HG03442 (cell line): ENCODE measurements around the gene CFTR.
"Not testable (repeated sequence)": the region's sequence is repeated elsewhere in the genome, so short reads cannot be mapped to it uniquely, and the experiment has no call there.

Experiments
- ATAC-seq: cut with Tn5 transposase; IDR thresholded peaks from one replicate; pipeline ENCODE4 v1.9.1; 2021; ENCODE audit warnings: mild to moderate bottlenecking, moderate library complexity; ENCODE audit not compliant: unreplicated experiment

Gene CFTR

DNA sequence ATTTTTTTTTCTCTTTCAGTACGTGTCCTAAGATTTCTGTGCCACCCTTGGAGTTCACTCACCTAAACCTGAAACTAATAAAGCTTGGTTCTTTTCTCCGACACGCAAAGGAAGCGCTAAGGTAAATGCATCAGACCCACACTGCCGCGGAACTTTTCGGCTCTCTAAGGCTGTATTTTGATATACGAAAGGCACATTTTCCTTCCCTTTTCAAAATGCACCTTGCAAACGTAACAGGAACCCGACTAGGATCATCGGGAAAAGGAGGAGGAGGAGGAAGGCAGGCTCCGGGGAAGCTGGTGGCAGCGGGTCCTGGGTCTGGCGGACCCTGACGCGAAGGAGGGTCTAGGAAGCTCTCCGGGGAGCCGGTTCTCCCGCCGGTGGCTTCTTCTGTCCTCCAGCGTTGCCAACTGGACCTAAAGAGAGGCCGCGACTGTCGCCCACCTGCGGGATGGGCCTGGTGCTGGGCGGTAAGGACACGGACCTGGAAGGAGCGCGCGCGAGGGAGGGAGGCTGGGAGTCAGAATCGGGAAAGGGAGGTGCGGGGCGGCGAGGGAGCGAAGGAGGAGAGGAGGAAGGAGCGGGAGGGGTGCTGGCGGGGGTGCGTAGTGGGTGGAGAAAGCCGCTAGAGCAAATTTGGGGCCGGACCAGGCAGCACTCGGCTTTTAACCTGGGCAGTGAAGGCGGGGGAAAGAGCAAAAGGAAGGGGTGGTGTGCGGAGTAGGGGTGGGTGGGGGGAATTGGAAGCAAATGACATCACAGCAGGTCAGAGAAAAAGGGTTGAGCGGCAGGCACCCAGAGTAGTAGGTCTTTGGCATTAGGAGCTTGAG lies at the start of gene CFTR:
Gene CFTR, plus strand, starts transcription at position 801 of the 830 bp plus-strand sequence. CDS start 70 bp downstream, outside the sequence.
- ATAC-seq, result no peak

- ATAC-seq, result peak; percentile 99
Measured at GRCh38 chr7:117435475-117436043, 44.3 kb upstream of the CFTR start.

GRCh38 chr7:117444646-117445045 lies 35.2 kb upstream of the CFTR start:
- ATAC-seq, result no peak

GRCh38 chr7:117445206-117445605 lies 34.6 kb upstream of the CFTR start:
- ATAC-seq, result no peak

GRCh38 chr7:117446220-117446815 lies 33.5 kb upstream of the CFTR start:
- no peak for ATAC-seq

GRCh38 chr7:117448655-117449054 lies 31.2 kb upstream of the CFTR start:
- no peak for ATAC-seq

- no peak for ATAC-seq
Measured at GRCh38 chr7:117458977-117459583, 20.7 kb upstream of the CFTR start.

DNA sequence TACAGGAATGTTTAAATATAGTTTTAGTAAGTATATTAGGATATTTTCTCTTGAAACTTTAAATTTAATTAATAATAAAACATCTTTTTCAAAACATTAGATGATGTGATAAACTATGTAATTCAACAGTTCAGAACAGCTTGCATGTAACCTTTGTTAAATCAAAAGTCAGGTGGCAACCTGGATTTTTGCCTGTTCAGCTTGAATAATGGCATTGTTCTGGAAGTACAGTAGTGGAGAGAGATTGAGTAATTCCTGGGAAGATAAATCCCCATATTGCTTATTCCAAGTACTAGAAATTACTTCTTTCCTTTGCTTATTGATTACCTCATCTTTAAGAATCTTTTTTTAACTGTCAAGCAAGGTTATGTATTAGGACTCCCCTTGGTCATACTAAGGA lies 20.1 kb upstream of the CFTR start:
- no peak for ATAC-seq

GRCh38 chr7:117460815-117461214 lies 19.0 kb upstream of the CFTR start:
- not testable (repeated sequence) for ATAC-seq

- ATAC-seq, result no peak
Measured at GRCh38 chr7:117468174-117468573, 11.7 kb upstream of the CFTR start.

DNA sequence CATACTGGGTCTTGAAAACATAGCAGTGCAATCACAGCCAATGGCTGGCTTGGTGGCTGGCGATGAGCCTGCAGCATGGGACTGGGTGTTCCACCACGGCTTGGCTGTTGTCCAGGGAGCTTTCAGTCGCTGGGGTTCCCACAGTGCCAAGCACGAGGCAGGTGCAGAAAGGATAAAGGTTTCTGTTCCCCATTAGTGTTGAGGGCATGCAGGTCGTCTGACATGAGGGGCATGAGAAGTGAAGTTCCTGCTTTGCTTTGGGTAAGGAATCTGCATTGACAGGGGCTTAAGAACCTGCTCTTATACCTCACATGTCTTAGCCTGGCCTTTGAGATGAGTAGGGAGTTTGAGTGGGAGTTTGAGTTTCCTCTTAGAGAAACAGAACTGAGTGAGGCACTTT lies 9.0 kb upstream of the CFTR start:
- peak; percentile 73 for ATAC-seq

DNA sequence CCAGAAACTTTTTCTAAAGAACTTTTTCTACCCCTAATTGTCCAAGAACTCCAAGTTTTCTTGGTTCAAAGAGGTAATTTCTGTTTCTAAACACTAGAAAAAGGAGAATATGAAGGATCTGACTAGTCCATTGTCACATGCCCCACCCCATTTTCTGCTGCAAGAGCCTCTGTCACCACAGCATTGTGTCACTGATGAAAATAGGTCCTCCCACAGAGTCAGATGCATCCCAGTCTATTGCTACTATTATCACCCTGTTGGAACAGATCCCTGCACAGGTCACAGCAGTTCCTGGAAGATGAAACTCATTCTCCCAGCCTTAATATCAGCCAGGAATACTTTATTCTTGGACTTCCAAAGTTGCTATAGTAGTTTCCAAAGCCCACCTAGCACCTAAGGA lies 7.5 kb upstream of the CFTR start:
- ATAC-seq, result peak; percentile 52

DNA sequence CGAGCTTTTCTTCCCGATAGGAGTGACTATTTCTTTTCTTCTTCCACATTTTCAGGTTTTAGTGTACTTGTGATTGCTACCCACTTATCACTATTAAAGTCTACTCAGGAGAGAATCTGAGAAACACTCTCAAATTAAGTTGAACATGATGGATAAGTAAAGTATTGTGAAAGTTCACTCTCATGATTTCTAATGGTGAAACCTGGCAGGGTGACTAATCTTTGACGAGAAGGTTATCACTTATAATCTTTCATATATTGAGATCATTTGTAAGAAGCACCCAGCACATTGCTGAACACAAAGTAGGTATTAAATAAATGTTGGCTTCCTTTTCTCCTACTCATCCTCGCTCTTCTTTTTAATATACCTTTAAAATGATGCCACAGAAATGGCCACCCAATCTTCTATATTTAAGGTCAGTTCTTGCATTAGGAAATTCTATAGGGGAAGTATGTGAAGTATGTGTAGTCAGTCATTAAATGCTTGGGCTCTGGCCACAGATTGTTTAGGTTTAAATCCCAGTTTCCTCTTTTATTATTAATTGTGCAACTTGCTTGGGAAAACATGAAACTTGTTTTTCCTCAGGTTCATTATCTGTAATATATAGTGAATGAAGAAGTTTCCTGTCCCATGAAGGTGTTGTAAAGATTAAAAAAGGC lies 3.1 kb upstream of the CFTR start:
- no peak for ATAC-seq

GRCh38 chr7:117478836-117479224 lies 995 bp upstream of the CFTR start:
- no peak for ATAC-seq

DNA sequence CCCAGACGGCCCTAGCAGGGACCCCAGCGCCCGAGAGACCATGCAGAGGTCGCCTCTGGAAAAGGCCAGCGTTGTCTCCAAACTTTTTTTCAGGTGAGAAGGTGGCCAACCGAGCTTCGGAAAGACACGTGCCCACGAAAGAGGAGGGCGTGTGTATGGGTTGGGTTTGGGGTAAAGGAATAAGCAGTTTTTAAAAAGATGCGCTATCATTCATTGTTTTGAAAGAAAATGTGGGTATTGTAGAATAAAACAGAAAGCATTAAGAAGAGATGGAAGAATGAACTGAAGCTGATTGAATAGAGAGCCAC lies 184 bp downstream of the CFTR start:
- ATAC-seq, result no peak

DNA sequence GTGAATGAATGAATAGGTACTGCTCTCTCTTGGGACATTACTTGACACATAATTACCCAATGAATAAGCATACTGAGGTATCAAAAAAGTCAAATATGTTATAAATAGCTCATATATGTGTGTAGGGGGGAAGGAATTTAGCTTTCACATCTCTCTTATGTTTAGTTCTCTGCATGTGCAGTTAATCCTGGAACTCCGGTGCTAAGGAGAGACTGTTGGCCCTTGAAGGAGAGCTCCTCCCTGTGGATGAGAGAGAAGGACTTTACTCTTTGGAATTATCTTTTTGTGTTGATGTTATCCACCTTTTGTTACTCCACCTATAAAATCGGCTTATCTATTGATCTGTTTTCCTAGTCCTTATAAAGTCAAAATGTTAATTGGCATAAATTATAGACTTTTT lies 1.2 kb downstream of the CFTR start:
- ATAC-seq, result no peak

DNA sequence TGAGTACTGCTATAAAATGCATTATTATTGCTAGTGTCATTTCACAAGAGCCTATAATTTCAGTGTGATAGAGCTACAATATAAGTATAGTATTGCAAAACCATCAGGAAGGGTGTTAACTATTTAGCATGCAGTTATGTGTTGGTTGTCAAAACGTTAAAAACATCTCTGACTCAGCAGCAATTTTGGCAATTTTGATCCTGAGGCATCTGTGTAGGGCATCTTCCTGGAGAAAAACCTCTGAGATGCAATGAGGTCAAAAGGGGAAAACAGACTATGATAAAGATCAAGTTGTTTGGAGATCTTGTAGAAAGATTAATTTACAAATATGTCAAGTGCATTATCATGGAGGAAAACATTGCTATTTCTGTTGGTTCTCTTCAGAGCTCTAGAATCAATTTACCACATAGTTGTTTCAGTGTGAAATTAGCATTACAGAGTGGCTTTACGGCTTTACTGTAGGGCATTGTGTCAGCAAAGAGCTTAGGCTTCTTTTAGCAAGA lies 5.3 kb downstream of the CFTR start:
- no peak for ATAC-seq

GRCh38 chr7:117489016-117489415 lies 9.2 kb downstream of the CFTR start:
- no peak for ATAC-seq

GRCh38 chr7:117489430-117489829 lies 9.6 kb downstream of the CFTR start:
- ATAC-seq, result no peak

DNA sequence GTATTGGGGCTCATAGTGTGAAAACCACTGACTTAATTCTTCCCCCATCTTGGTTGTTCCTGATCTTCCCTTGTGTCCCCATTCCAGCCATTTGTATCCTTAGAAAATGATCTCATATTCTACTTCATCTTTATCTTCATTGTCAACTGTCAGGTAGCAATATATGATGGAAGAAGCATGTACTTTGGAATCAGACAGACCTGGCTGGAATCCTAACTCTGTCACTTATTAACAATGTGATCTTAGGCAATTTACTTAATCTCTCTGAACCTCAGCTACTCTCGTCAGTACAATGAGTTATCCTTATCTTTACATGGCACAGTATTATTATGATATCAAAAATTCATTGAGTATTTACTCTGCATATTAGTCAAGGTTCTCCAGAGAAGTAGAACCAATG lies 10.1 kb downstream of the CFTR start:
- ATAC-seq, result no peak

GRCh38 chr7:117492649-117493048 lies 12.8 kb downstream of the CFTR start:
- ATAC-seq, result no peak
